Mesothelial cell of epicardium (in vitro differentiated cells): Measurements from ENCODE around the gene SLC6A18. TPM values are rescaled to one million over a fixed set of nuclear protein-coding genes. Genes with fewer than 3 reads are reported as not detected.

ENCODE experiments used
- DNase-seq, 2 experiments: peaks; one replicate each; pipeline ENCODE4 v3.0.0; 2021; ENCODE audit warnings: low spot score in 2 of 2; ENCODE audit not compliant: unreplicated experiment in 2 of 2
- H3K27ac Mint-ChIP-seq: 2 replicates; pipeline ENCODE4 v1.8.0; 2021; ENCODE audit warnings: mixed read lengths
- H3K27me3 Mint-ChIP-seq: 2 replicates; pipeline ENCODE4 v1.8.0; 2021; ENCODE audit warnings: low read depth, mixed read lengths
- H3K36me3 Mint-ChIP-seq: 2 replicates; pipeline ENCODE4 v1.8.0; 2021; ENCODE audit warnings: mixed read lengths
- H3K4me1 Mint-ChIP-seq: 2 replicates; pipeline ENCODE4 v1.8.0; 2021; ENCODE audit warnings: mixed read lengths
- H3K4me3 Mint-ChIP-seq: 2 replicates; pipeline ENCODE4 v1.8.0; 2021; ENCODE audit warnings: mild to moderate bottlenecking, moderate library complexity, mixed read lengths
- H3K9me3 Mint-ChIP-seq: 2 replicates; pipeline ENCODE4 v1.8.0; 2021; ENCODE audit warnings: mixed read lengths
- total RNA-seq: library from RNA; stranded (reverse); gene quantifications from 3 replicates; pipeline ENCODE4 v1.2.1, GENCODE V29; 2021
- TF ChIP-seq, protein P1 (sequence below): fragments of 200-600 bp; sonication (generic); IDR thresholded peaks from one replicate; pipeline ENCODE4 v1.5.0; 2021; ENCODE audit warnings: antibody characterized with exemption; ENCODE audit not compliant: unreplicated experiment

SLC6A18 gene
- total RNA-seq, 1 donor from 2014 or later, result not detected

DNA sequence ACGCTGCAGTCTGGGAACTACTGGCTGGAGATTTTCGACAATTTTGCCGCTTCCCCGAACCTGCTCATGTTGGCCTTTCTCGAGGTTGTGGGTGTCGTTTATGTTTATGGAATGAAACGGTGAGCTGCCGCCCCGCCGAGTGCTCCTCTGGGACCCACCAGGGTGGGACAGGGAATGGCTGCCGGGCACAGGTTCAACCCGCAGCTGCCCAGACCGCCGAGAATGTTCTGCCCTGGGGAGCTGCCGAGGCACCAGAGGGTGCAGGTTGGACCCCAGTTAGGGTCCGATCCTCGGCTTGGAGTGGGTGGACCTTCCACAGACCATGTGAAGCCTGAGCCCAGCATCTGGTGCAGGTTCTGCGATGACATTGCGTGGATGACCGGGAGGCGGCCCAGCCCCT, 19.1 kb downstream of the SLC6A18 start:
- Mint-ChIP-seq H3K4me3 (no peak overlapping the region), H3K36me3 (no peaks in the 10 kb centered on the region), H3K27me3 (peaks cover 18% of the 10 kb centered on the region), H3K9me3 (no peaks in the 10 kb centered on the region), H3K4me1 (no peaks in the 10 kb centered on the region), H3K27ac (no peak overlapping the region)
- TF ChIP-seq, protein P1, sequence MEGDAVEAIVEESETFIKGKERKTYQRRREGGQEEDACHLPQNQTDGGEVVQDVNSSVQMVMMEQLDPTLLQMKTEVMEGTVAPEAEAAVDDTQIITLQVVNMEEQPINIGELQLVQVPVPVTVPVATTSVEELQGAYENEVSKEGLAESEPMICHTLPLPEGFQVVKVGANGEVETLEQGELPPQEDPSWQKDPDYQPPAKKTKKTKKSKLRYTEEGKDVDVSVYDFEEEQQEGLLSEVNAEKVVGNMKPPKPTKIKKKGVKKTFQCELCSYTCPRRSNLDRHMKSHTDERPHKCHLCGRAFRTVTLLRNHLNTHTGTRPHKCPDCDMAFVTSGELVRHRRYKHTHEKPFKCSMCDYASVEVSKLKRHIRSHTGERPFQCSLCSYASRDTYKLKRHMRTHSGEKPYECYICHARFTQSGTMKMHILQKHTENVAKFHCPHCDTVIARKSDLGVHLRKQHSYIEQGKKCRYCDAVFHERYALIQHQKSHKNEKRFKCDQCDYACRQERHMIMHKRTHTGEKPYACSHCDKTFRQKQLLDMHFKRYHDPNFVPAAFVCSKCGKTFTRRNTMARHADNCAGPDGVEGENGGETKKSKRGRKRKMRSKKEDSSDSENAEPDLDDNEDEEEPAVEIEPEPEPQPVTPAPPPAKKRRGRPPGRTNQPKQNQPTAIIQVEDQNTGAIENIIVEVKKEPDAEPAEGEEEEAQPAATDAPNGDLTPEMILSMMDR, result no peak
- no peak for DNase-seq

DNA sequence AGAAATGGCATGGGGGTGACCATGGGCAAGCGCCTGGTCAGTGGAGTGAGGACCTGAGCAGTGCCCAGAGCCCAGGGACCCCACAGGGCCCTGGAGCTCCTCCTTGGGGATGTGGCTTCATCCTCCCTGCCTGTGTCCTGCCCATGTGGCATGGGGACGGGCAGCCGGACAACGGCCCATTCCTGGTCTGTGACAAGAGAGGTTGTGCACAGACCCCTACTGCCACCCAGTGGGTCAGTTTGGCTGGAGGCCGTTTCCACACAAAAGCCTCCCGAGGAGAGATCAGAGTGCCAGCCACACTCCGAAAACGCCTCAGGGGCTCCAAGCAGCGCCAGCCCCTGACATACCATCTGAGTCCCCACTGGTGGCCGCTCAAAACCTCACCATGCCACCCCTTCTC, 19.8 kb downstream of the SLC6A18 start:
- no peak overlapping the region for H3K4me3 Mint-ChIP-seq
- no peak for DNase-seq
- H3K27ac Mint-ChIP-seq, result no peak overlapping the region
- H3K9me3 Mint-ChIP-seq, result no peaks in the 10 kb centered on the region
- peaks cover 21% of the 10 kb centered on the region for H3K27me3 Mint-ChIP-seq
- no peaks in the 10 kb centered on the region for H3K4me1 Mint-ChIP-seq
- no peaks in the 10 kb centered on the region for H3K36me3 Mint-ChIP-seq
- TF ChIP-seq, protein P1, result no peak

DNA sequence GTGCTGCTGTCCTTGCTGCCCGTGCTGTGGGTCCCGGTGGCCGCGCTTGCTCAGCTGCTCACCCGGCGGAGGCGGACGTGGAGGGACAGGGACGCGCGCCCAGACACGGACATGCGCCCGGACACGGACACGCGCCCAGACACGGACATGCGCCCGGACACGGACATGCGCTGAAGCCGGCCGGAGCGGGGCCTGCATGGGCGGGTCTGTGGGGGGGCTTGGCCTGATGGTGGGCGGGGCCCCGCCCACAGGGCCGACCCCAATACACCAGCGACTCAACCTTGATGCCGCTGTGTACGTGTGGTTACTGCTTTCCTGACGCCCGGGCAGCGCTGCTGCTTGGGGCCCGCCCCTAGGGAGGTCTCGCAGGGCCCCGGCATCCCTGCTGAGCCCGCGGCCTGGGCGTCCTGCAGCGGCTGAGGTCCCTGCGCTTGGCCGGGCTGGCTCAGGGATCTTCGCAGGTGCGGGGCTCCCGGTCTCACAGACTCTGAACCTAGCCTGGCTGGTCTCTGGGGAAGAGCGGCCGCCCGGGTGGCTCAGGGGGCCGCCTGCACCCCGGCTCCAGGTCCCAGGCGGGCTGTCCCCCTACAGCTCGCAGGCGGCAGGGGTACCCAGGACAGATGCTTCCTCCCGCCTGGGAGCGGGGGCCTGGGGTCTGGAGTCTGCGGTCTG, 20.9 kb downstream of the SLC6A18 start:
- TF ChIP-seq, protein P1, result no peak
- no peaks in the 10 kb centered on the region for H3K36me3 Mint-ChIP-seq
- H3K4me1 Mint-ChIP-seq, result no peaks in the 10 kb centered on the region
- peaks cover 26% of the 10 kb centered on the region for H3K27me3 Mint-ChIP-seq
- no peaks in the 10 kb centered on the region for H3K9me3 Mint-ChIP-seq
- H3K4me3 Mint-ChIP-seq, result no peak overlapping the region
- no peak for DNase-seq
- H3K27ac Mint-ChIP-seq, result no peak overlapping the region

DNA sequence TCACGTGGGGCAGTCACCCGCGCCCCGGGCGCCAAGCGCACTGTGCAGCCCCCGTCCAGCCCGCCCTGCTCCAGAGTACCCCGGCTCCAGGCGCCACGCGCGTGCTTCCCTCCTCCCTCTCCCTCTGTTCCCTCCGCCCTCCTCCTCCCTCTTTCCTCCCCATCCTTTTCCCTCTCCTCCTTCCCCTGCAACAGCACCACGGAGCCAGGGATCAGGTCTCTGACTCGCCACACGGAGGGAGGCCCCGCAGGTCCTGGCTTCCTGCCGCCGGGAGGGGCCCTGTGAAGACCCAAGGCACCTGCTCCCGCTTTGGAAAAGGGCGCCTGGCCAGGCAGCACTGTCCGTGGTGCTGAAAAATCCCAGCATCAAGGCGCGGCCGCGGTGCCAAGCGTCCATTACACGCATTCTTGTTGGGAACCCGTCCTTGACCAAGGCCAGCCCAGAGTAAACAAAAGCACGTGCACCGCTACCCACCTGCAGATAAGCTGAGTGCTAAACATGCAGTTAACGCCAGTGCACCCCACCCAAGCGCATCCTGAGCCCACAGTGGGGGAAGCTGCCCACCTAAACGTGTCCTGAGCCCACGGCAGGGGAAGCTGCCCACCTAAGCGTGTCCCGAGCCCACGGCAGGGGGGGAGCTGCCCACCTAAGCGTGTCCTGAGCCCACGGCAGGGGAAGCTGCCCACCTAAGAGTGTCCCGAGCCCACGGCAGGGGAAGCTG, 21.7 kb downstream of the SLC6A18 start:
- Mint-ChIP-seq H3K4me3 (no peak overlapping the region), H3K4me1 (no peaks in the 10 kb centered on the region), H3K27ac (no peak overlapping the region), H3K9me3 (no peaks in the 10 kb centered on the region), H3K27me3 (peaks cover 24% of the 10 kb centered on the region), H3K36me3 (no peaks in the 10 kb centered on the region)
- DNase-seq, result peak; percentile 60 to 81
- TF ChIP-seq, protein P1, result no peak

DNA sequence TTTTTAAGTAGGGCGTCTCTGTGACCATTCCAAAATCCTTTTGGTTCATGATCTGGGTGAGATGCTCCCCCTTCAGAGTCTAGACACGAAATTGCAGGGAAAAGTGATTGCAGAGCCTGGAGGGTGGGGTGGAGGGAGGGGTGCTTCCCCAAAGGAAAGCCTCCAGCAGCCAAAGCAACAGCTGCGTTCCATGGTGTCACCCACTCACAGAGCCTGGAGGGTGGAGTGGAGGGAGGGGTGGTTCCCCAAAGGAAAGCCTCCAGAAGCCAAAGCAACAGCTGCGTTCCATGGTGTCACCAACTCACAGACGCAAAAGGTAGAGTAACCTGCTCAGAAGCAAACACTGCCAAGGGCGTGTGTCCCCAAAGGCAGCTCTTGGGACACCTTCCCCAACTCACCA, 22.6 kb downstream of the SLC6A18 start:
- no peaks in the 10 kb centered on the region for H3K36me3 Mint-ChIP-seq
- H3K4me3 Mint-ChIP-seq, result no peak overlapping the region
- H3K9me3 Mint-ChIP-seq, result no peaks in the 10 kb centered on the region
- H3K27me3 Mint-ChIP-seq, result peaks cover 24% of the 10 kb centered on the region
- no peak overlapping the region for H3K27ac Mint-ChIP-seq
- no peaks in the 10 kb centered on the region for H3K4me1 Mint-ChIP-seq
- TF ChIP-seq, protein P1, result no peak
- DNase-seq, result no peak
